ENCODE data around the gene CS. TPM values are rescaled to one million over a fixed set of nuclear protein-coding genes. Genes with fewer than 3 reads are reported as not detected.

Gene CS
- total and polyA plus RNA-seq, 2 donors (not counting 1 experiment from before 2014, with no cell fraction given) = 117 to 170 TPM

DNA sequence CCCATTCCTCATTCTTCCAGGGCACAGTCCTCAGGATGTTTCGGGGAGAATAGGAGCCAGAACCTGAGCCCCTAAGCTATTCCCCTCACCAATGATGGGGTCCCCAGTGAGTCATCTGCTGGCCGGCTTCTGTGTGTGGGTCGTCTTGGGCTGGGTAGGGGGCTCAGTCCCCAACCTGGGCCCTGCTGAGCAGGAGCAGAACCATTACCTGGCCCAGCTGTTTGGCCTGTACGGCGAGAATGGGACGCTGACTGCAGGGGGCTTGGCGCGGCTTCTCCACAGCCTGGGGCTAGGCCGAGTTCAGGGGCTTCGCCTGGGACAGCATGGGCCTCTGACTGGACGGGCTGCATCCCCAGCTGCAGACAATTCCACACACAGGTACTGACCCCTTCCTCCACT is 68.9 kb downstream of the CS start:
- no peak for DNase-seq (ENCODE audit: low read depth in 2 of 2)
- H2AFZ ChIP-seq (ENCODE audit: low read length) = no peak overlapping the region
- no peaks in the 10 kb centered on the region for H3K79me2 ChIP-seq (ENCODE audit: control insufficient read depth, insufficient read depth, low read length)
- H3K4me2 ChIP-seq (ENCODE audit: extremely low read depth, insufficient read depth, low read length) = no peak overlapping the region
- H3K4me1 ChIP-seq (ENCODE audit: control insufficient read depth, extremely low read depth, insufficient read depth, low read length) = no peaks in the 10 kb centered on the region
- H3K9ac ChIP-seq (ENCODE audit: insufficient read depth, low read length) = no peak overlapping the region
- H4K20me1 ChIP-seq (ENCODE audit: control insufficient read depth, extremely low read depth, insufficient read depth, low read length) = no peaks in the 10 kb centered on the region
- no peak for TF ChIP-seq EZH2 (IDR thresholded peaks at IDR 0.05; ENCODE audit: low read length, missing control alignments)
- TF ChIP-seq, protein P1, sequence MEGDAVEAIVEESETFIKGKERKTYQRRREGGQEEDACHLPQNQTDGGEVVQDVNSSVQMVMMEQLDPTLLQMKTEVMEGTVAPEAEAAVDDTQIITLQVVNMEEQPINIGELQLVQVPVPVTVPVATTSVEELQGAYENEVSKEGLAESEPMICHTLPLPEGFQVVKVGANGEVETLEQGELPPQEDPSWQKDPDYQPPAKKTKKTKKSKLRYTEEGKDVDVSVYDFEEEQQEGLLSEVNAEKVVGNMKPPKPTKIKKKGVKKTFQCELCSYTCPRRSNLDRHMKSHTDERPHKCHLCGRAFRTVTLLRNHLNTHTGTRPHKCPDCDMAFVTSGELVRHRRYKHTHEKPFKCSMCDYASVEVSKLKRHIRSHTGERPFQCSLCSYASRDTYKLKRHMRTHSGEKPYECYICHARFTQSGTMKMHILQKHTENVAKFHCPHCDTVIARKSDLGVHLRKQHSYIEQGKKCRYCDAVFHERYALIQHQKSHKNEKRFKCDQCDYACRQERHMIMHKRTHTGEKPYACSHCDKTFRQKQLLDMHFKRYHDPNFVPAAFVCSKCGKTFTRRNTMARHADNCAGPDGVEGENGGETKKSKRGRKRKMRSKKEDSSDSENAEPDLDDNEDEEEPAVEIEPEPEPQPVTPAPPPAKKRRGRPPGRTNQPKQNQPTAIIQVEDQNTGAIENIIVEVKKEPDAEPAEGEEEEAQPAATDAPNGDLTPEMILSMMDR (conservative IDR thresholded peaks at IDR 0.05 in 1 of 2, IDR thresholded peaks at IDR 0.05 in 1 of 2; ENCODE audit: low read depth in 1 of 2, low read length in 2 of 2) = no peak
- H3K27ac ChIP-seq (ENCODE audit: insufficient read depth, low read length) = no peak overlapping the region
- no peaks in the 10 kb centered on the region for H3K9me3 ChIP-seq (ENCODE audit: control insufficient read depth, insufficient read depth, low read depth, low read length)
- H3K36me3 ChIP-seq (ENCODE audit: control insufficient read depth, insufficient read depth, low read length) = peaks cover 1% of the 10 kb centered on the region
- no peak overlapping the region for H3K4me3 ChIP-seq (replicated peaks in 1 of 4; ENCODE audit: control extremely low read depth in 1 of 4, insufficient read depth in 1 of 4, low read depth in 3 of 4, low read length in 4 of 4)
- no peaks in the 10 kb centered on the region for H3K27me3 ChIP-seq (ENCODE audit: control insufficient read depth, insufficient read depth, low read length)

DNA sequence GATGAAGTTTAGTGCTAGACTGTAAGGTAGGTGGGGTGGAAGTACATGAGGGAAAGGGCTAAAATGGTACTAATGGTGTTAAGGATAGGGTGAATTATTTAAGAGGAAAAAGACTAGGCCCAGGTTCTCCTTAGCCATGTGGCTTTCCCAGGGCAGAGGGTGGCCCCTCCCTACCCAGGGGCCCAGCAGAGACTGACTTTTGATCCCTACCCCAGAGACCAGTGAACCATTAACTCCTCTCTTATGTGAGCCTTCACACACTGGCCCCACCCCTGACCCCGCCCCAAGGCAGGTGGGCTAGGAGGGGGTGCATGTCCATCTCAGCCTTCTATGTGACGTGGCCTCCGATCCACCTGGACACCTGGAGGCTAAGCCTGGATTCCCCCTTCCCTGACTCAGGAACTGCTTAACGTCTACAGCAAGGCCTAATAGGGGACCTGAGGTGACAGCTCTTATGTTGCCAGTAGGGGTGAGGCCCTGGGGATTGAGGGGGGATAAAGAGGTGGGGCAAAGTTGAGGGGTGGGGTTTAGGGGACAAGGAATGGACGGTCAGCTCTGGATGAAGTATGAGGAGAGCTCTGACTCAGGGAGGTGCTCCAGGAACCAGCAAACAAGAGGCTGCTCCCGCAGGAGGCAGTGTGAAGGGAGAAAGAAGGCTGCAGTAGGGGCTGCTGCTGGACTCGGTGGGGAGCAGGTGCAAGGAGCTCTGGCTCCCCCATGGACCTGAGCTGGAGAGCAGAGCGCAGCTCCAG is 69.5 kb downstream of the CS start:
- H3K9ac ChIP-seq (ENCODE audit: insufficient read depth, low read length) = no peak overlapping the region
- H3K4me2 ChIP-seq (ENCODE audit: extremely low read depth, insufficient read depth, low read length) = no peak overlapping the region
- no peak for DNase-seq (ENCODE audit: low read depth in 2 of 2)
- no peak overlapping the region for H2AFZ ChIP-seq (ENCODE audit: low read length)
- no peaks in the 10 kb centered on the region for H4K20me1 ChIP-seq (ENCODE audit: control insufficient read depth, extremely low read depth, insufficient read depth, low read length)
- H3K4me1 ChIP-seq (ENCODE audit: control insufficient read depth, extremely low read depth, insufficient read depth, low read length) = no peaks in the 10 kb centered on the region
- no peak overlapping the region for H3K4me3 ChIP-seq (replicated peaks in 1 of 4; ENCODE audit: control extremely low read depth in 1 of 4, insufficient read depth in 1 of 4, low read depth in 3 of 4, low read length in 4 of 4)
- H3K27ac ChIP-seq (ENCODE audit: insufficient read depth, low read length) = no peak overlapping the region
- no peaks in the 10 kb centered on the region for H3K79me2 ChIP-seq (ENCODE audit: control insufficient read depth, insufficient read depth, low read length)
- TF ChIP-seq, protein P1 (conservative IDR thresholded peaks at IDR 0.05 in 1 of 2, IDR thresholded peaks at IDR 0.05 in 1 of 2; ENCODE audit: low read depth in 1 of 2, low read length in 2 of 2) = no peak
- no peaks in the 10 kb centered on the region for H3K27me3 ChIP-seq (ENCODE audit: control insufficient read depth, insufficient read depth, low read length)
- peaks cover 3% of the 10 kb centered on the region for H3K36me3 ChIP-seq (ENCODE audit: control insufficient read depth, insufficient read depth, low read length)
- no peaks in the 10 kb centered on the region for H3K9me3 ChIP-seq (ENCODE audit: control insufficient read depth, insufficient read depth, low read depth, low read length)

DNA sequence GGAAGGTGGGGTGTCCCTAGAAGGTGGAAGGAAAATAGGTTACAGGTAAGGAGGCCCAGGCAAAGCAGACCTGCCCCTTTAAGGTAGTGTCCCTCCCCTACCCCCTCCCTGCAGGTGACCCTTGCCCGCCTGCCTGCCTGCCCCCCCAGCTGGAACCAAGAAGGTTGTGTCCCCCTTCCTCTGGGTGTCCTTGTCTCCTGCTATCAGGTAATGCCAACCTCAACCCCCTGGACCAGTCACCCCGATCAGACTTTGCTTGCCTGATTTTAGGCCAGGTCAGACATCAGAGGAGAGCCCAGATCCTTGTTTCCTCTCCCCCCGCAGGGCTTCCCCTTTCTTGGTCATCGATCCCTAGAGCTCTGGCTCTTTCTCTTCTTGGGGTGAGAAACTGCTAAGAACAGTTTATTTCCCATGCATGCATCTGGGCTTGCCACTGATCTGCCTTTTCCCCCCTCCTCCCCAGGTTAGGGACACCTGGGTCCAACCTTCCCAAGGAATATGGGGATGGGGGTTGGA is 70.2 kb downstream of the CS start, which contains the start of gene SLC39A5:
SLC39A5 (plus strand) TSS at position 136 of the 516 bp plus-strand sequence. CDS start 1,224 bp downstream, outside the sequence.
- Histone ChIP-seq H2AFZ (ENCODE audit: low read length) (no peak within 1 kb of the TSS), H3K79me2 (ENCODE audit: control insufficient read depth, insufficient read depth, low read length) (no peaks in the 10 kb centered on the region), H3K9ac (ENCODE audit: insufficient read depth, low read length) (no peak within 1 kb of the TSS), H3K27ac (ENCODE audit: insufficient read depth, low read length) (no peak within 1 kb of the TSS), H3K36me3 (ENCODE audit: control insufficient read depth, insufficient read depth, low read length) (peaks cover 3% of the 10 kb centered on the region), H4K20me1 (ENCODE audit: control insufficient read depth, extremely low read depth, insufficient read depth, low read length) (no peaks in the 10 kb centered on the region), H3K27me3 (ENCODE audit: control insufficient read depth, insufficient read depth, low read length) (no peaks in the 10 kb centered on the region), H3K4me1 (ENCODE audit: control insufficient read depth, extremely low read depth, insufficient read depth, low read length) (peaks cover 3% of the 10 kb centered on the region), H3K4me2 (ENCODE audit: extremely low read depth, insufficient read depth, low read length) (no peak within 1 kb of the TSS), H3K9me3 (ENCODE audit: control insufficient read depth, insufficient read depth, low read depth, low read length) (no peaks in the 10 kb centered on the region), H3K4me3 (replicated peaks in 1 of 4; ENCODE audit: control extremely low read depth in 1 of 4, insufficient read depth in 1 of 4, low read depth in 3 of 4, low read length in 4 of 4) (no peak within 1 kb of the TSS)
- DNase-seq (ENCODE audit: low read depth in 2 of 2) = no peak
- TF ChIP-seq EZH2 (IDR thresholded peaks at IDR 0.05; ENCODE audit: low read length, missing control alignments) = no peak
- TF ChIP-seq, protein P1 (conservative IDR thresholded peaks at IDR 0.05 in 1 of 2, IDR thresholded peaks at IDR 0.05 in 1 of 2; ENCODE audit: low read depth in 1 of 2, low read length in 2 of 2) = no peak
